GM19099 (cell line): ENCODE measurements around the gene OSBPL5.

Experiments
- POLR2A ChIP-seq: IDR thresholded peaks from 3 replicates; pipeline ENCODE4 v1.6.1; 2011; ENCODE audit warnings: low read depth; ENCODE audit not compliant: insufficient read length; ENCODE audit errors: extremely low read depth

The OSBPL5 gene

DNA sequence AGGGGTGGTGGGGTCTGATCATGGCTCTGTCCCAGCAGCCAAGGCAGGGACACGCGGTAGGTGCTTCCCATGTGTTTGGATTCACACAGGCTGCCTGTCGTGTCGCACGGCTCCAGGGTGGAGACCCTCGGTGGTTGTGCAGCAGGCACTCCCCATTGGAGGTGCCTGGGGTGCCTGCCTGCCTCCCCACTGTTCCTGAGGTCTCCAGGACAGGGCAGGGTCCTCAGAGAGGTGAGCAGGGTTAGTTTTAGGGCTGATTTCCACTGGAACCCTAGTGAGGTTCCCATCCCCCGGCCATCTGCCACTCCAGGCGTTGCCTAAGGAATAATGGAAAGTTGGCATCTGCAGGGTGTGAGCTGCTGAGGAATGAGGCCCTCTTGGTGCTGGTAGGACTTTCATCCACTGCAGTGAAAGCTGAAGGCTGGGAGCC, 32.3 kb downstream of the OSBPL5 start:
- no peak for TF ChIP-seq POLR2A

DNA sequence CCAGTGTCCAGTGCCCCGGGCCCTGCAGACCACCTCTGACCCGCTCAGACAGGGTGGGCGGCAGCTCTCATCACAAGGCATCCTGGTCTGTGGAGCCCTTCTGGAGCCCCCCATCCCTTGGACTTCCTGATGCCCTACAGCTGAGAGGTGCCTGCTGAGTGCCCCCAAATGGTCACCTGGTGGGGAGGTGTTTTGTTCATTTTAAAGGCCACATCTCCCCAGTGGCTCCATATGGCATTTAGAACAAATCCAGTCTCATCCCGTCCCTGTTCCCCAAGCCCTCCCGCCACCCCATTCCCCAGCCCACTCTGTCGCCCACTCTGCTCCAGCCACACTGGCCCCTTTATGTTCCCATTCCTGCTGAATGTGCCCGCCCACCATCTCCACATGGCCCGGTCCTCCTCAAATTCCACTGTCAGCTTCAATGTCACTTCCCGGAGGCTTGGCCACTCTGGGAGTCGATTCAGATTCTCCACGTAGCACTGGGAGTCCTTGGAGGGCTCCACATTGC, 32.8 kb downstream of the OSBPL5 start:
- TF ChIP-seq POLR2A = no peak

DNA sequence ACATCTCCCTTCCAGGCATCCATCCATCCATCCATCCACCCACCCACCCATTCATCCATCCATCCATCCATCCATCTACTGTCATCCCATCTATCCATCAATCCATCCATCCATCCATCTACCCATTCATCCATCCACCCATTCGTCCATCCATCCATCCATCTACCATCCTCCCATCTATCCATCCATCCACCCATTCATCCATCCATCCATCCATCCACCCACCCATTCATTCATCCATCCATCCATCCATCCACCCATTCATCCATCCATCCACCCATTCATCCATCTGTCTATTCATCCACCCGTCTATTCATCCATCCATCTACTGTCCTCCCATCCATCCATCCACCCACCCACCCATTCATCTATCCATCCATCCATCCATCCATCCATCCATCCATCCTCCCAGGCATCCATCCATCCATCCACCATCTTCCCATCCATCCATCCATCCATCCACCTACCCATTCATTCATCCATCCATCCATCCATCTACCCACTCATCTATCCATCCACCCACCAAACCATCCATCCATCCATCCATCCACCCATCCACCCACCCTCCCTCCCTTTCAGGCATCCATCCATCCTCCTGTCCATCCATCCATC, 33.7 kb downstream of the OSBPL5 start:
- no peak for TF ChIP-seq POLR2A

DNA sequence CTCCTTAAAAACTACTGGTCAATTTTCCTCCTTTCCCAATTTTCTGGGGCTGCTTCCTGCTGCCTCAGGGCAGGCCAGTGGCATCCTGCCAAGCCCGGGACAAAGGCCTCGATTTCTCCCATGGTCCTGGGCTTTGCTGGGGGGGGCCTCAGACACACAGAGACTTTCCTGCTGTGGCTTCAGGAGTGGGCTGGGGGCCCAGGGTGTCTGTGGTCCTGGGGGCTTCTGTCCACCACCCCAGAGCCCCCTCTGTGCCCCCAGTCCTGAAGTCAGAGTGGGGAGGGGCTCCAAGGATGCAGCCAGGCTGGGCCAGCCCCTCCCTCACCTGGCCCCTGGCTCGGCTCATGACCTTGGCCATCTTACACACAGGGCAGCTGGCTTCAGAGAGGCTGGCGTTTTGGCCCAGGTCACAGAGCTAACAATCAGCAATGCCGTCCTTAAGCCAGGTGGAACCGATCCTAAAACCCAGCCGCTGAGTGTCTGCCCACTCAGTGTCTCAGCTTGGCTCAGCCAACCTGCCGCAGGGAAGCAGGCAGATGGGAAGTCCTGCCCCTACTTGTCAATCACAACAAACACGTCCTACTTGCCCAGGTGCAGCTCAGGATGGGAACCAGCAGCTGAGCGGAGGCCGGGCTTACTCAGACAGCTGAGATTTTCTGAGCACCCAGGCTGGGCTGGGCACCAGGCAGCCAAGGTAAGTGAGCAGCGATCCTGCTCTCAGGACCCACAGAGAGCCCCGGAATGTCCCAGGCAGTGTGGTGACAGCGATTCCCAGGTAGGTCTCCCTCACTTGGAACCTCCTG, 34.6 kb downstream of the OSBPL5 start:
- TF ChIP-seq POLR2A = no peak

DNA sequence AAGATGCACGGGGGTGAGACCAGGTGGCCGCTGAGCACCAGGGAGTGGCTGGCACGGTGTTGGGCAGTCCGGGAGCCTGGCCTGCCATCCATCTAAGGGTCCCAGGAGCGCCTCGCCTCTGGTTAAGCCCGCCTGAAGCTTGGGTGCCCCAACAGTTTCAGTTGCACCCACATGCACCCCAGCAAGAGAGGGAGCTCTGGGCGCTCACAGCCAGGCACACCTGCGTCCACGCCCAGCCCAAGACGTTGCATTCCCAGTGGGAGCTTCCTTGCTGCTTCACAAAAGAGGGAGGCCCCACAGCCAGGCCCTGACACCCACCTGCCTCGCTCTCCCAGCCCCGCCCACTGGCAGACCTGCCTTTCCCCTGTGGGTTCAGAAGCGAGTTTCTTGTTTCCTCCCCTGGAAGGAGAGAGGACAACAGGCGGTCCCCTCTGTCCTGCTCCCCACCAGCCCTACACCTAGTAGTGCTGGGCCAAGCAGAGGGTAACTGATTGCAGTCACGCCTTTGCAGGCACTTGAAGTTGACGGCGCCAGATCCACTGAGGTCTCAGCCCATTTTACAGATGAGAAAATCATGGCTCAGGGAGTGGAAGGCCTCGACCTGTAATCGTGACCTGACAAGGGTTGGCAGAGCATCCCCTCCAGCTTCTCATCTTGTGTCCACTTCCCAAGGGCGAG, 35.4 kb downstream of the OSBPL5 start:
- TF ChIP-seq POLR2A = no peak

DNA sequence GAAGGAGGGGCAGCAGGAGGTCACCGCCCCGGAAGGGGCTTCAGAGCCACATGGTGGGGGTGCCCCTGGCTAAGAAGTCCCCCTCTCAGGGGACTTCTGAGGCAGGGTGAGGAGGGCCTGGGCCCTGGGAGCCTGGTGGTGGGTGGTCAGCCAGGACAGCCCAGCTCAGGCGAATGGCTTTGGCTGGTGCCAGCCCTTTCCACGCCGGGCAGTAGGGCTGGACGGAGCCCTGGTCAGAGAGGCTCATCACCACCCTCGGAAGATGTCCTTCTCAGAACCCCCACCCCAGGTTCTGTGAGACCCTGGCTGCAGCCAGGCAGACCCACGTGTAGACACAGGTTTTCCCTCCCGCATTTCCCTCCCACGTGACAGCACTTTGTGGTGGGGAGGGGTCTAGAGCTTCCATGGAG, 35.9 kb downstream of the OSBPL5 start:
- no peak for TF ChIP-seq POLR2A

DNA sequence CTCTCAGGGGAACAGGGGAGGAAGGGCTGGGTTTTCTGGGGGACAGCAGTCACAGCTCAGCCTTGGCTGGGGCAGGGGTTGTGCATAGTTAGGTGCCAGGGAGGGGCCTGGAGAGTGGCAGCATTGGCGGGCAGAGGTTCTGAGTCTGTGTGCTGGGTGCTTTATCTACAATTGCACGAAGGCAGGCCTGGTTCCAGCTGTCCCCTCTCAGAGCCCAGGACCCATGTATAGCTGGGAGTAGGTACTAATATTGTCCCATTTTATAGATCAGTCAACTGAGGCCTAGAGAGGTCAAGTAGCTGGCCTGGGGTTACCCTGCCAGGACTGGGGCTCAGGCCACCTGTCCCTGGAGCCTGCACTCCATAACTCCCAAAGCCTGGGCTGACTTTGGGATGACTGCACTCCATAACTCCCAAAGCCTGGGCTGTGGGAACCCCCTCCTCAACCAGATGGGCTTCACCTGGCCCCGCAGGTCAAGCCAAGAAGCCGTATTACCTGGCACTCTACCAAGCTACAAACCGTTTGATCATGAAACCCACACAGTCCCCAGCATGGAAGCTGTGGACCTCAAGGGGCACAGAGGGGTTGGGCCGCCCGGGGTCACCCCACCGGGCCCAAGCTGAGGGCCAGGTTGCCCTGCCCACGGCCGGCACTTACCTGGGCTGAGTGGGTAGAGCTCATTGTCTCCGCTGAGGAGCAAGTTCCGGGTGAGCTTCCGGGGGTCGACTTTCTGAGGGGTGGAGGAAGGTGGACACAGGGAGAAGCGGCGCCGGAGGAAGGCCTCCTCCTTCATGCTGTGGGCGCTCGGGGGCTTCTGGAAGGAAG, 36.5 kb downstream of the OSBPL5 start:
- TF ChIP-seq POLR2A = no peak

DNA sequence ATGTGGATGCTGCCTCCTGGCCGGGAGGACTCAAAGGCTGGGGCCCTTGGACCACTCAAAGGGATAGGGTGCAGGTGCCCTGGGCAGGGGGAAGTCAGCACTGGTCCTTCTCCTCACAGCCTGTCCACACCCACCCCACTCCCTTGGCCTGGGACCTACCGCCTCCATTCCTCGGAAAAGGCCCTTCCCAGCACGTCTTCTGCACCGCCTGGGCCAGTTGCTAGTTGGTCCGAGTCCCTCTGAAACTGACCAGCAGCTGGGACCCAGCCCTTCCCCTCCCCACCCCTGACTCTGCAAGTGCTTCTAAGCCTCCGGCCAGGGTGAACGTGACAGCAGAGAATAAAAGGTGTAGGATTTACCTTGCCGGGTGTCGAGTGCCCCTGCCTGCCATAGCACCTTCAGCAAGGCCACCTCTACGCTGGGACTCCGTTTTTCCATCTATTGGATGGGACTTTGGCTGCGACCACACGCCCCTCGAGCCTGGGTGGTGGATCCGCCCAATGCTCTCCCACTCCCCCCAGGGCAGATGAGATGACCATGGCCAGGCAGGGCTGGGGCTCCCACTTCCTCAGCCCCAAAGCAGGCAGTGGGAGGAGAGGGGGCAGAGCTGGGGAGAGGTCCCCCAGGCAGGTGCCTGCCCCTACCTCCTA, 37.3 kb downstream of the OSBPL5 start:
- TF ChIP-seq POLR2A = no peak

DNA sequence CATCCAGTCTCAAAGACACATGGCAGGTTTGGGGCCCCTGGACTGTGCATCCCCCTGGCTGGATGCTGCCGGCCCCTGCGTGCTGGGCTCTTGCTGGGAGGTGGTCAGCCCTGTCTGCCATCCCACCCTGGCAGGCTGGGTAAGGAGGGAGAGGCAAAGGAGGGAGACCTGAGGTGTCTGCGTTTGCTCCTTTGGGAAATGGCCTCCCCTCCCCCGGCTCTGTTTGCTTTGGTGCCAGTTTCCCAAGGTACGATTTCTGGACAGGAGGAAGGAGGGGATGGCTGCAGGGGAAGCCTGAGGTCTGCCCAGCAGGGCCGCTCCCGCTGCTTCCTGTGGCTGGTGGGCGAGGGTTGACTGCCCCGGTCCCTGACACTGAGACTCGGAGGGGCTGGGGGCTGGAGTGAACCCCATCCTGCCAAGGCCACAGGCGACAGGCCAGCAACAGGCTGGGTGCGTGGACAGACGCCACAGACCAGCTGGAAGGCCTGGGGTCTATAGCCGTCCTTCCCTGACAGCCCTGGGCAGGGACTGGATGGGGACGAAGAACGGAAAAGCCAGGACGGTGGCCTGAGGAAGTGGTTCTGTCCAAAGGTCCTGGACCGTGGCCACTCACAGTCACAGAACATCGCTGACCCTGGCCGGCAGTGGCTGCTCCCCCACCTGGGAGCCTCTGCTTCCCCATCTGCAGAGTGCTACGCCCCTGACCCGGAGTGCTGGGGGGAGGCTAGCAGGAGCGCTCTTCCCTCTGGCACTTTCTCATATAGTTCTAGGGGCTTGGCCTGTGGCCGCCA, 38.0 kb downstream of the OSBPL5 start:
- TF ChIP-seq POLR2A = no peak

DNA sequence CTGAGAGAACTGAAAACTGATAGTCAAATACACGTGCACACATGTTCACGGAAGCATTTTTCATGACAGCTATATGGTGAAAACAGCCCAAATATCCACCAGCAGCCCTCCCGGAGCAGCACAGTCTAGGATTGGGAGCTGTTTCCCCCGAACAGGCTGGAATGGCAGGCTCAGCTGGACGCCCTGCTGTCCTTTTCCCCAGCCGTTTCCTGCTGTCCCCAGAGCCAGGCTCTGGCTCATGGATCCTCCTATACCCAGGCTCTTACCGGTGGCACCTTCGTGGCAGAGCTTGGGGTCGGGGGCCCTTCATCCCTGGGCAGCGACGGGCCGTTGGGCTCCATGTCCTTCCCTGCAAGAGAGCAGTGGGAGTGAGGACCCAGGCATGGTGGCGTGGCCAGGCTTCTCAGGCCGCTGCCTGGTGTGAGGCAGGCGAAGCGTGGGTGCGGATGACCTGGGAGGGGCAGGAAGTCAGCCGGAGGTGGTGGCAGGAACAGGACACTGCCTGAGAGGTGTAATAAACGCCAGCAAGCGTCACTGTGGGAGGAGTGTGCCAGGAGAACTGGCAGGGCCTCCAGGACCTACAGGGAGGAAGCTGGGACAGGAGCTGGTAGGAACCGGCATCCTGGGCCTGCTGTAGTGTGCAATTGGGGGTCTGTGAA, 38.8 kb downstream of the OSBPL5 start:
- no peak for TF ChIP-seq POLR2A

DNA sequence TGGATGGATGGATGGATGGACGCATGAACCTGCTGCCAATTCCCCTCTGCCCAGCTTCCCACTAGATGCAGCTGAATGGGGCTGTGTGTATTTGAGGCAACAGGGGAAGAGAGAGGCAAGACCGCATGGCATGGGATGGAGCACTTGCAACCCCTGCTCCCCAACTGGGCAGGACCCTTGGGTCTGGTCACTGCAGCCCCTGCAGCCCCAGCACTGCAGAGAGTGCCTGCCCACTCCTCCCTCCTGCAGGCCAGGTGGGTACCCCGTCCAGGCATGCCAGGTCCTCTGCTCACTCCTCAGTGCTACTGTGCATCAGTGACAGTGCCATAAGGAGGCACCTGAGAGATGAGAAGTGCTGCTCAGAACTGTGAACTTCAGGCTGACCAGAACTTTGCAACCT, 40.3 kb downstream of the OSBPL5 start:
- no peak for TF ChIP-seq POLR2A

DNA sequence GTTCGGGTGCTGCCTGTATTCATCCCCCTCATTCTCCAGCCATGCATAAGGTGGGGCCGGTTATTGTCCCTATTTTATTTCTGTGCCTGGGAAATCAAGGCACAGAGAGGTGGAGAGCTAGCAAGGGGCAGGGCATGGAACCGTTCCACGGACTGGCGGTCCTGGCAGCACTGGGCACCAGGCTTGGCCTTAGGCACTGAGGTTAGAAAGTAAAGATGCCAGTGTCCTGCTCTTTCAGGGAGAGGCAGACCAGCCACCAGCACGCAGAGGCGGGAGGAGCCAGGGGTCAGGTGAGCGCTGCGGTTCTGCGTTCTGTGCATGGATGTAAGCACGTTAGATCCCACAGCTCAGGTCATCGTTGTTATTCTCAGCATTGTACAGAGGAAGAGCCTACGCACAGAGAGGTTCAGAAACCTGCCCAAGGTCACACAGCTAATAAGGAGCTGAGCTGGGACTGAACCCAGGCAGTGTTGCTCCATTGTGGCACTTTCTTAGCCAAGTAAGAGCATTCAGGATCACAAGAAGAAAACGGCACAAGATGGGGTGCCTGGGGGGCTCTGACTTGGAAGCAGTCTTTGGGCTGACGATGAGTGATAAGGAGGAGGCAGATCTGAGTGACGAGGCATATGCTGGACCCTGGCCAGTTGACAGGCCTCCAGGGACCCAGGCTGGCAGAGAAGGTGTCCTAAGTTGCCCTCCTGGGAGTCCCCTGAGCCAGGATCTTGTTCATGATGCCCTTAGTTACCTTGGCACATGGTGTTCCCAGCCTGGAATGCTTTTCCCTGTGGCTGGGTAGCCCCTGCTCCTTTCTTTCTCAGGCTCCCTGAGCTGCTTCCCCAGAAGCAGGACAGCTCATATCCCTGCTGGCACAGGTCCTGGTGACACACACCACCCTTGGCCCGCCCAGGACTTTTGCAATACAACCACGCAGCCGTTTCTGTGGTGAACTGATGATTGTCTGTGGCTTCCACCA, 41.1 kb downstream of the OSBPL5 start:
- TF ChIP-seq POLR2A = no peak
